Retinal pigment epithelial cell (primary cell): Measurements from ENCODE around the gene PHACTR3.
"Not testable (repeated sequence)": the region's sequence is repeated elsewhere in the genome, so short reads cannot be mapped to it uniquely, and the experiment has no call there.

Experiments used
- DNase-seq: peaks from one replicate; pipeline ENCODE4 v3.0.0-alpha.2; 2010; ENCODE audit warnings: low read depth
- H3K4me3 ChIP-seq: 2 replicates; pipeline ENCODE4 v1.5.1; 2011; ENCODE audit warnings: mild to moderate bottlenecking, low read length, control low read depth, moderate library complexity
- TF ChIP-seq, protein P1 (sequence below): conservative IDR thresholded peaks from 2 replicates; pipeline ENCODE4 v1.5.1; 2011; ENCODE audit warnings: low read depth, low read length, control low read depth, inconsistent platforms

PHACTR3 gene

DNA sequence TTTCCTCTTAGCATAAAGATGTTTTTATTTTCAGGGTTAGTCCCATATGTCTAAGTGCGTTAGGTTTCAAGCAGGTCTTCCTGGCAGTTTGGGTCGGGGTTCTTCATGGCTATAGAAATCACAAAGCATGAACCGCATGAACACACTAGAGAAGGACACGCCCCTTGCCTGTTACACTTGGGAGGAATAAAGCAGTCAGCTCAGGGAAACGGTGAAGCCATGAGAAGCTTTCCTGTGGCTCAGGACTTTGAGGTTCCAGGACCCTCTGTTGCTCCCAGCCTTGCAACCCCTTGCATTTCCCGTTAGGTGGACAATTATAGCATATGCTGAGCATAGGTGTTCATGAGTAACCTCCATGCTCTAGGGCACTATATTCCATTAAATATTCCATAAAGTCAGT is 232.4 kb downstream of the PHACTR3 start:
- DNase-seq, result no peak
- H3K4me3 ChIP-seq, result no peak overlapping the region
- TF ChIP-seq, protein P1, sequence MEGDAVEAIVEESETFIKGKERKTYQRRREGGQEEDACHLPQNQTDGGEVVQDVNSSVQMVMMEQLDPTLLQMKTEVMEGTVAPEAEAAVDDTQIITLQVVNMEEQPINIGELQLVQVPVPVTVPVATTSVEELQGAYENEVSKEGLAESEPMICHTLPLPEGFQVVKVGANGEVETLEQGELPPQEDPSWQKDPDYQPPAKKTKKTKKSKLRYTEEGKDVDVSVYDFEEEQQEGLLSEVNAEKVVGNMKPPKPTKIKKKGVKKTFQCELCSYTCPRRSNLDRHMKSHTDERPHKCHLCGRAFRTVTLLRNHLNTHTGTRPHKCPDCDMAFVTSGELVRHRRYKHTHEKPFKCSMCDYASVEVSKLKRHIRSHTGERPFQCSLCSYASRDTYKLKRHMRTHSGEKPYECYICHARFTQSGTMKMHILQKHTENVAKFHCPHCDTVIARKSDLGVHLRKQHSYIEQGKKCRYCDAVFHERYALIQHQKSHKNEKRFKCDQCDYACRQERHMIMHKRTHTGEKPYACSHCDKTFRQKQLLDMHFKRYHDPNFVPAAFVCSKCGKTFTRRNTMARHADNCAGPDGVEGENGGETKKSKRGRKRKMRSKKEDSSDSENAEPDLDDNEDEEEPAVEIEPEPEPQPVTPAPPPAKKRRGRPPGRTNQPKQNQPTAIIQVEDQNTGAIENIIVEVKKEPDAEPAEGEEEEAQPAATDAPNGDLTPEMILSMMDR, result no peak

DNA sequence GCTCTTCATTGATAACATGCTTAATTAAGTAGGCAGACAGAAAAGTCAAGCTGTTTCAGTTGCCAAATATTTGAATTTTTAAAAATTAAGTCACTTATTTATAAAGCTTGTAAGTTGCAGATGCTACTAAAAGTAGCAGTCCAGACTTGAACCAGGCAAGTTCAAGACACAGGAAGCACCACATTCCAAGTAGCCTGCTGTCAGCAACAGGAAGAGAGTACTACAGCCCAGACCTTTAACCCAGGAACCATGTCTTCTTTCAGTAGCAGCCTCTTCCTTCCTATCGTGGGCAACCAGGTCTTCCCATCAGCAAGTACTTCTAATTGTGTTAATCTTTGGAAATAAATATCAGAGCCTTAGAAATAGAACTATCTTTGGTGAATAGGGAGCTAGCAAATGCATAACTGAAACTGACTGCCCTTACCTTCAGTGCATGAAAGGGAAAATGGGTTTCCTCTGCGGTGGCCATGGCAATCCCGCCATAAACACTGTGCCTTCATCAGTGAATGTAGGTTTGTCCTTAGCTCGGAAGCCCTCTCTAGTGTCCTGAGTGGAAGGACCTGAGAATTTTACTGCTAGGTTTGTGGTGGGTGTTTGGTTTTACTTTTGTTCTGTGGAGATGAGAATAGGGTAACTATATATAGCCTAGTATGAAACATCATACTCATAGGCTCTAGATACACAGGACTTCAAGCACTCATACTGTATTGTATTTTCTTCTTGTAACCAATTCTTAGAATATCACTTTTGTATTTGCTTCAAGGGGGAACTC is 233.5 kb downstream of the PHACTR3 start:
- H3K4me3 ChIP-seq, result no peak overlapping the region
- no peak for DNase-seq
- TF ChIP-seq, protein P1, result no peak

DNA sequence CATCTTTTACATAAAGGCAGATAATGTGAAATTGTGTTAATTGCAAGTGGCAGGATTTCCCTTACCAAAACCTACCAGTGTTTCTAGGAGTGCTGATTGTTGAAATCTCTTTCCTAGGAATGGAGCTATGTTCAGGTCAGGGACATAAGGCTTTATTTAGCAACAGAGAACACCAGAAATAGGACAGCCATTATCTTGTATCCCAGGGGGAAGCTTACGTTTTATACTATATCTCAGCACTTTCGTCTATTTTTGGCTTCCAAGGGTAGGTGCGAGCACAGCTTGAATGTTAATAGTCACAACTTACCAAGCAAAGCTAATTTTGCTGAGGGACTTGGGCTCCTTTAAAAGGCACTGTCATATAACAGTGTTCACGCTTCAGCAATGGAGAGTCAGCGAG is 235.1 kb downstream of the PHACTR3 start:
- no peak for DNase-seq
- H3K4me3 ChIP-seq, result no peak overlapping the region
- TF ChIP-seq, protein P1, result no peak

DNA sequence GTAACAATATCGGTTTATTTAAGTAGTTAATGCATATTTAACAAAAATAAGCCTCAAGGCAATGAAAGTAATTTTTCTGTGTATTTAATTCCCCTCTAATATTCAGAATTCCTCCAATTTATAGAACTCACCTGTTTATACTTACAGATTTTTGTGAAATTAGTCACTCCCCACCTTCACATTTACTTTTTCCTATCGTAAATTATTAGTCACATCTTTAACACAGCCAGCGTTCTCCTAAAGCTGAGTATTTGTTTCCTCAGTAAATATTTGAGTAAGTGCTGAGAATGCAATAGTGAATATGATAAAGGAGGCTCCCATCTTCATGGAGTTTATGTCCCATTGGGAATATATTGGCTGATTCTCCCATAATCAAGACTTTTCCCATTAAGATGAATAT is 241.1 kb downstream of the PHACTR3 start:
- H3K4me3 ChIP-seq, result no peak overlapping the region
- DNase-seq, result no peak
- TF ChIP-seq, protein P1, result no peak

DNA sequence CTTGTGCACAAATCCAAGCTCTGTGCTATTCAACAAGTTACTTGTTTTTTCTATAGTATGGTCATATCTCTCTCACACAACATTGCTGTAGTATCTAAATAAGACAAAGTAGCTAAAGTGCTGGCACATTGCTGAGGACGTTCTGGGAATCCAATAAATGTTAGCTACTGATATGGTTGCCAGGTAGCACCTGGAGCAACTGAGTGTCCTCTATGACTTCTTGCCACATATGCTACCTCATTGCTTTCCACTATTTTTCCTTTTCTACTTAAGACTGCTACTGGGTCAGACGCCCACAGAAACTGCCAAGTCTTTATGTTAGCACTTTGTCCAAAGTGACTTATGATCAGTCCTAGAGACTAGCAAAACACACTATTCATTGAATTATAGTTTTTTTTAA is 243.8 kb downstream of the PHACTR3 start:
- TF ChIP-seq, protein P1, result no peak
- no peak for DNase-seq
- H3K4me3 ChIP-seq, result no peak overlapping the region

DNA sequence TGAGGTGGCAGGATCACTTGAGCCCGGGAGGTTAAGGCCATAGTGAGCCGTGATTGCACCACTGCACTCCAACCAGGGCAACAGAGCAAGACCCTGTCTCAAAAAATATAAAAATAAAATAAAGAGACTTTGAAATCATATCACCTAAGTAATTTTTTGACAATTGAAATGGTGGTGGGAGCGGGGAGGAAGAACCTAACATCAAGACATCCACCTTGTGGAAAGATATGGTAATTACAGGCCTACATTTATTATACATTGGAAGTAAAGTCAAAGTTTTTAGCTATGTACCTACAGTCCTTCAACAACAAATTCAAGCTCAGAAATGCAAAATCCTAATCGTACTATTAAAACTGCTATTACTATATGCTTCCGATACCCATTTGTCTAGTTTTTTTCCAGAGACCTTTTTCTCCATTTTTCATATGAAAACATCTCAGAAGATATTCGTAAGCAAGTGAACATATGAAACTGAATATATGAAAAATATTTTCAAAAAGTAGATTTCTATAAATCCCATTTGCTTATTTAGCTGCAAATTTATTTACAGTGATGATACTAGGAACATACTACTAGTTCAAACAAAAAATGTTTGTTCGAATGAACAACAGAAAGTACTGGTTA is 245.8 kb downstream of the PHACTR3 start:
- H3K4me3 ChIP-seq, result no peak overlapping the region
- TF ChIP-seq, protein P1, result peak; percentile 63
- no peak for DNase-seq

DNA sequence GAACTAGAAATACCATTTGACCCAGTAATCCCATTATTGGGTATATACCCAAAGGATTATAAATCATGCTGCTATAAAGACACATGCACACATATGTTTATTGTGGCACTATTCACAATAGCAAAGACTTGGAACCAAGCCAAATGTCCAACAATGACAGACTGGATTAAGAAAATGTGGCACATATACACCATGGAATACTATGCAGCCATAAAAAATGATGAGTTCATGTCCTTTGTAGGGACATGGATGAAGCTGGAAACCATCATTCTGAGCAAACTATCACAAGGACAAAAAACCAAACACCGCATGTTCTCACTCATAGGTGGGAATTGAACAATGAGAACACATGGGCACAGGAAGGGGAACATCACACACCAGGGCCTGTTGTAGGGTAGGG is 252.2 kb downstream of the PHACTR3 start:
- DNase-seq, H3K4me3 ChIP-seq: not testable (repeated sequence)

DNA sequence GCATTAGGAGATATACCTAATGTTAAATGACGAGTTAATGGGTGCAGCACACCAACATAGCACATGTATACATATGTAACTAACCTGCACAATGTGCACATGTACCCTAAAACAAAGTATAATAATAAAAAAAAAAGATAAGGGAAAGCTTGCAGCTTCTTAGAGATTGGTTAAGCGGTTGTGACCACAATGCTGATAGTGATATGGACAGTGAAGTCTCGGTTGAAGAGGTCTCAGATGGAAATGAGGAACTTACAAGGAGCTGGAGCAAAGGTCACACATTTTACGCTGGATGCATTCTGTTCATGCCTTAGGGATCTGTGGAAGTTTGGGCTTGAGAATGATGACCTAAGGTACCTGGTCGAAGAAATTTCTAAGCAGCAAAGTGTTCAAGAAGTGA is 252.6 kb downstream of the PHACTR3 start:
- not testable (repeated sequence) for H3K4me3 ChIP-seq, DNase-seq
